OCI-LY7 (cell line): Measurements from ENCODE around the gene TMEM182. TPM values are rescaled to one million over a fixed set of nuclear protein-coding genes. Genes with fewer than 3 reads are reported as not detected.

Experiments used
- BruUV-seq: library from RNA; stranded (reverse); fragments of 400-500 nt; replicated peaks from 2 replicates; lab custom pipeline; 2021; lab: Mats Ljungman, UMichigan
- CTCF ChIA-PET: fragments of 300-600 bp; sonication (Branson Sonifier 250); formaldehyde crosslinking; loops from one replicate; lab custom pipeline; 2022; ENCODE audit warnings: antibody characterized with exemption; ENCODE audit not compliant: unreplicated experiment; lab: Charles Lee
- POLR2A ChIA-PET: fragments of 300-600 bp; sonication (Branson Sonifier 250); formaldehyde crosslinking; loops from one replicate; lab custom pipeline; 2022; ENCODE audit warnings: antibody characterized with exemption; lab: Charles Lee
- DNase-seq: peaks from one replicate; pipeline ENCODE4 v3.0.0-alpha.2; 2015; ENCODE audit warnings: low spot score
- H2AFZ ChIP-seq: fragments of 200-600 bp; sonication (generic), shearing (Covaris generic); 2 replicates; pipeline ENCODE4 v1.6.1; 2014; ENCODE audit warnings: mild to moderate bottlenecking, antibody characterized with exemption, low read length, moderate library complexity
- H3K27ac ChIP-seq: fragments of 200-600 bp; sonication (generic); 2 replicates; pipeline ENCODE4 v1.5.1; 2014; ENCODE audit warnings: mixed run types, low read depth, mild to moderate bottlenecking, moderate library complexity, low read length, inconsistent platforms; ENCODE audit not compliant: poor library complexity, severe bottlenecking
- H3K36me3 ChIP-seq: fragments of 200-600 bp; sonication (generic); 2 replicates; pipeline ENCODE4 v1.6.1; 2014; ENCODE audit warnings: mild to moderate bottlenecking, antibody characterized with exemption, low read length, moderate library complexity, mixed read lengths; ENCODE audit not compliant: insufficient read depth
- H3K4me1 ChIP-seq: fragments of 200-600 bp; sonication (generic); 2 replicates; pipeline ENCODE4 v1.5.1; 2014; ENCODE audit warnings: mild to moderate bottlenecking, low read length; ENCODE audit not compliant: insufficient read depth, poor library complexity, severe bottlenecking
- H3K4me2 ChIP-seq: fragments of 200-600 bp; sonication (generic); 2 replicates; pipeline ENCODE4 v1.6.1; 2014; ENCODE audit warnings: mild to moderate bottlenecking, low read length
- H3K4me3 ChIP-seq: fragments of 200-600 bp; sonication (generic); 2 replicates; pipeline ENCODE4 v1.5.1; 2014; ENCODE audit warnings: mild to moderate bottlenecking, low read depth, low read length; ENCODE audit not compliant: poor library complexity, severe bottlenecking
- H3K79me2 ChIP-seq: fragments of 200-600 bp; sonication (generic); 2 replicates; pipeline ENCODE4 v1.6.1; 2016; ENCODE audit warnings: low read depth, mild to moderate bottlenecking, low read length, moderate library complexity, mixed read lengths; ENCODE audit not compliant: insufficient read depth
- H3K9me2 ChIP-seq: fragments of 200-600 bp; sonication (generic); 2 replicates; pipeline ENCODE4 v1.6.1; 2016; ENCODE audit warnings: mild to moderate bottlenecking, low read length, mixed read lengths; ENCODE audit not compliant: insufficient read depth
- H3K9me3 ChIP-seq: fragments of 200-600 bp; sonication (generic); 2 replicates; pipeline ENCODE4 v1.6.1; 2014; ENCODE audit warnings: mild to moderate bottlenecking, mixed run types, low read length, mixed read lengths
- H4K20me1 ChIP-seq: fragments of 200-600 bp; sonication (generic); 2 replicates; pipeline ENCODE4 v1.6.1; 2014; ENCODE audit warnings: mild to moderate bottlenecking, antibody characterized with exemption, low read length, moderate library complexity, mixed read lengths; ENCODE audit not compliant: insufficient read depth
- CTCF ChIP-seq: fragments of 200-600 bp; sonication (generic); conservative IDR thresholded peaks from 2 replicates; pipeline ENCODE4 v1.5.1; 2014; ENCODE audit warnings: mild to moderate bottlenecking, antibody characterized with exemption, low read length, moderate library complexity, mixed read lengths
- EZH2phosphoT487 ChIP-seq: fragments of 200-600 bp; sonication (generic); IDR thresholded peaks from 2 replicates; pipeline ENCODE4 v1.6.1; 2018; ENCODE audit warnings: low read depth, borderline replicate concordance, mild to moderate bottlenecking, mixed run types, antibody characterized with exemption, low read length, moderate library complexity, mixed read lengths
- intact Hi-C: fragments of 100-400 bp; cut with micrococcal nuclease; formaldehyde crosslinking; loops from one replicate; pipeline ENCODE4 v1.10.0; 2022; ENCODE audit not compliant: unreplicated experiment
- total RNA-seq, 2 experiments: library from RNA; depleted of rRNA in 1 of 2; stranded (reverse); fragments of >200 nt in 1 of 2; shearing (Covaris generic) in 1 of 2; gene quantifications; 2 replicates each; pipeline ENCODE4 v1.2.3, GENCODE V29; 2014 to 2022

Gene TMEM182
- total RNA-seq, 2 experiments from 2014 or later: 2.1 to 3.2 TPM

GRCh38 chr2:102839668-102840388 lies 78.0 kb downstream of the TMEM182 start:
- no peaks in the 10 kb centered on the region for H3K36me3 ChIP-seq
- no peak overlapping the region for H2AFZ ChIP-seq
- DNase-seq: peak; percentile 48
- no peaks in the 10 kb centered on the region for H3K4me1 ChIP-seq
- no peaks in the 10 kb centered on the region for H3K9me3 ChIP-seq
- no peaks in the 10 kb centered on the region for H4K20me1 ChIP-seq
- no peaks in the 10 kb centered on the region for H3K9me2 ChIP-seq
- POLR2A ChIA-PET: no interaction called here
- no peak overlapping the region for H3K4me2 ChIP-seq
- intact Hi-C loops: no loop called here
- CTCF ChIA-PET: no interaction called here
- no peaks in the 10 kb centered on the region for H3K79me2 ChIP-seq
- BruUV-seq: no TSS peak
- H3K4me3 ChIP-seq: no peak overlapping the region
- no peak overlapping the region for H3K27ac ChIP-seq
- TF ChIP-seq EZH2phosphoT487 (no peak), CTCF (peak; percentile 95)

- TF ChIP-seq CTCF (peak; percentile 73), EZH2phosphoT487 (no peak)
- Histone ChIP-seq H2AFZ (no peak overlapping the region), H3K9me2 (no peaks in the 10 kb centered on the region), H3K27ac (no peak overlapping the region), H3K4me2 (no peak overlapping the region), H3K4me3 (no peak overlapping the region), H3K4me1 (no peaks in the 10 kb centered on the region), H4K20me1 (no peaks in the 10 kb centered on the region), H3K36me3 (no peaks in the 10 kb centered on the region), H3K9me3 (no peaks in the 10 kb centered on the region), H3K79me2 (no peaks in the 10 kb centered on the region)
- ChIA-PET POLR2A (interaction anchor here (1.4 kb wide), 1 partner anchor 16 kb away, joined by 3 read pairs; no protein-coding TSS in a partner anchor), CTCF (interaction anchor here (0.8 kb wide), 1 partner anchor 21 kb away, joined by 3 read pairs; no protein-coding TSS in a partner anchor)
- peak; percentile 24 for DNase-seq
- BruUV-seq: no TSS peak
- intact Hi-C loops: no loop called here
These were observed 79.4 kb downstream of the TMEM182 start for GRCh38 chr2:102841107-102841840.
